C4-2B (cell line): ENCODE results near the gene NRXN3.

Experiments
- H3K27ac ChIP-seq: fragments of 450-650 bp; 2 replicates; pipeline ENCODE4 v1.5.1; 2017
- CTCF ChIP-seq: fragments of 450-650 bp; conservative IDR thresholded peaks from 2 replicates; pipeline ENCODE4 v1.5.1; 2017; ENCODE audit warnings: mild to moderate bottlenecking
- ZFX ChIP-seq: fragments of 450-650 bp; IDR thresholded peaks from 2 replicates; pipeline ENCODE4 v1.6.1; 2017

The NRXN3 gene

GRCh38 chr14:79293482-79294177 lies 1123.5 kb downstream of the NRXN3 start:
- TF ChIP-seq CTCF = no peak
- no peak for TF ChIP-seq ZFX

GRCh38 chr14:79294499-79294898 lies 1124.3 kb downstream of the NRXN3 start:
- H3K27ac ChIP-seq = no peak overlapping the region
- TF ChIP-seq ZFX = no peak
- TF ChIP-seq CTCF = no peak

More at GRCh38 chr14:79293482-79294177, 1123.5 kb downstream of the NRXN3 start:
- no peak overlapping the region for H3K27ac ChIP-seq

- TF ChIP-seq ZFX = no peak
- TF ChIP-seq CTCF = no peak
- no peak overlapping the region for H3K27ac ChIP-seq
Observed at GRCh38 chr14:79295385-79295784, 1125.2 kb downstream of the NRXN3 start.

- H3K27ac ChIP-seq = no peak overlapping the region
- no peak for TF ChIP-seq ZFX
- no peak for TF ChIP-seq CTCF
Observed at GRCh38 chr14:79298373-79298772, 1128.2 kb downstream of the NRXN3 start.

- TF ChIP-seq ZFX = no peak
- TF ChIP-seq CTCF = no peak
- no peak overlapping the region for H3K27ac ChIP-seq
Observed at GRCh38 chr14:79299162-79299561, 1129.0 kb downstream of the NRXN3 start.

- no peak overlapping the region for H3K27ac ChIP-seq
- no peak for TF ChIP-seq ZFX
- TF ChIP-seq CTCF = no peak
Observed at GRCh38 chr14:79304279-79304678, 1134.1 kb downstream of the NRXN3 start.

- H3K27ac ChIP-seq = no peak overlapping the region
- TF ChIP-seq CTCF = no peak
- TF ChIP-seq ZFX = no peak
Observed at GRCh38 chr14:79306546-79306945, 1136.4 kb downstream of the NRXN3 start.
